ENCODE measurements around the gene HRH4.

HRH4 gene

DNA sequence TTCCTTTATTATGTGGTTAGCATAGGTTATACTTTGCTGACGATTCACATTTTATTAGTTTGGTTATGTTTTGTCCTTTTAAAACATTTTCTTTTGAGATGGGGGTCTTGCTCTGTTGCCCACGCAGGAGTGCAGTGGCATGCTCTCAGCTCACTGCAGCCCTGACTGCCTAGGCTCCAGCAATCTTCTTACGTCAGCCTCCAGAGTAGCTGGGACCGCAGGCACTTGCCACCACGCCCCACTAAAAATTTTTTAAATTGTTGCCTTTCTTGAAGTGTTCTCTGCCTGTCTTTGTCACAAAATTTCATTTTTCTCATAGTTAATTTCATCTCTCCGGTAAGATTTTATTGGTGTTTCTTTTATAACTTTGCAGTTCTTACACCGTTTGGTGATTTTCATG, 18.9 kb downstream of the HRH4 start:
- Histone ChIP-seq H3K36me3 (ENCODE audit: insufficient read depth, low read length) (no peaks in the 10 kb centered on the region), H3K4me1 (ENCODE audit: insufficient read depth, low read length) (no peaks in the 10 kb centered on the region), H3K9ac (ENCODE audit: low read depth, low read length) (no peak overlapping the region), H3K9me3 (ENCODE audit: control insufficient read depth, insufficient read depth, low read length) (no peaks in the 10 kb centered on the region)

- Histone ChIP-seq H3K9ac (ENCODE audit: low read depth, low read length) (no peak overlapping the region), H3K36me3 (ENCODE audit: insufficient read depth, low read length) (no peaks in the 10 kb centered on the region), H3K9me3 (ENCODE audit: control insufficient read depth, insufficient read depth, low read length) (no peaks in the 10 kb centered on the region), H3K4me1 (ENCODE audit: insufficient read depth, low read length) (no peaks in the 10 kb centered on the region)
Observed at GRCh38 chr18:24482821-24483220, 22.4 kb downstream of the HRH4 start.

DNA sequence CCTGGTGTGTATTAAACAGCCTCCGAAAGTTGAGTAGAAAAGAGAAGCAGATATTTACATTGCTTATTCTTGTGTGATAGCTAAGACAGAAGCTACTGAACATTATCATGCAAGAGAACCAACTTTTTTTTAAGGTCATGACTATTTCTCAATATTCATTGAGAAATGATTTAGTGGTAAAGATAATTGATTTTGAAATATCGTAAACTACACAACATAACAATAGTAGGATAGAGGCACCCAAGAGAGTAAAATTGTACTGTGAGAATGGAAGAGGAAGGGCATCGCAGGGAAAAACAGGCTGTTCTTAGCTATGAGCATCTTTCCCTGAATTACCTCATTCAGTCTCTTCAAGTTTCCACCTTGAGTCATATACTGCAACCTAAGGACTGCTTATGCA, 25.2 kb downstream of the HRH4 start:
- Histone ChIP-seq H3K4me1 (ENCODE audit: insufficient read depth, low read length) (no peaks in the 10 kb centered on the region), H3K9me3 (ENCODE audit: control insufficient read depth, insufficient read depth, low read length) (no peaks in the 10 kb centered on the region), H3K36me3 (ENCODE audit: insufficient read depth, low read length) (no peaks in the 10 kb centered on the region), H3K9ac (ENCODE audit: low read depth, low read length) (no peak overlapping the region)

GRCh38 chr18:24486684-24487083, 26.2 kb downstream of the HRH4 start:
- Histone ChIP-seq H3K36me3 (ENCODE audit: insufficient read depth, low read length) (no peaks in the 10 kb centered on the region), H3K9ac (ENCODE audit: low read depth, low read length) (no peak overlapping the region), H3K4me1 (ENCODE audit: insufficient read depth, low read length) (no peaks in the 10 kb centered on the region), H3K9me3 (ENCODE audit: control insufficient read depth, insufficient read depth, low read length) (no peaks in the 10 kb centered on the region)

DNA sequence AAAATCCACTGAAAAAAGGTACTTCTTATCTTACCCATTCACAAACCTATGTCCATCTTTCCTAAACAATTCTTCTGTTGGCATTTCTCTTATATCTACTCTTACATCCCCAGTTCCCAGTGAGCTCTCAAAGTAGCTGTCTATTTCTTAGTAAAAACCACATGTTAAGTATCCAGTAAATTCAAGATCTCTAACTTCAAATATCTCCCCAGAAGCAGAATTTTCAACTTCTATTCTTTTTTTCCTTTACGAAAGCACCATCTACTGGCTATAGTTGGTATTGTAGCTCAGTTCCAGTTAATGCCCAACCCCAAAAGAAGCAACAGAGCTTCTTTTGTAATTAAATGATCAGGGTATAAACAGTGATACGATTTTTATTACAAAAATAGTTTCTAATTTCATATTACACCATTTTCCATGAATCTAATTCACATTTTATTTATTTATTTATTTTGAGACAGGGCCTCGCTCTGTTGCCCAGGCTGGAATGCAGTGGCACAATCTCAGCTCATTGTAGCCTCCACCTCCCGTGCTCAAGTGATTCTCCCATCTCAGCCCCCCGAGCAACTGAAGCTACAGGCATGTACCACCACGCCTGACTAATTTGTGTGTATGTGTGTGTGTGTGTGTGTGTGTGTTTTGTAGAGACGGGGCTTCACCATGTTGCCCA, 28.5 kb downstream of the HRH4 start:
- Histone ChIP-seq H3K9me3 (ENCODE audit: control insufficient read depth, insufficient read depth, low read length) (no peaks in the 10 kb centered on the region), H3K9ac (ENCODE audit: low read depth, low read length) (no peak overlapping the region)

GRCh38 chr18:24490539-24490938, 30.1 kb downstream of the HRH4 start:
- no peaks in the 10 kb centered on the region for H3K36me3 ChIP-seq (ENCODE audit: insufficient read depth, low read length)
- H3K9me3 ChIP-seq (ENCODE audit: control insufficient read depth, insufficient read depth, low read length), result no peaks in the 10 kb centered on the region
- no peaks in the 10 kb centered on the region for H3K4me1 ChIP-seq (ENCODE audit: insufficient read depth, low read length)
- no peak overlapping the region for H3K9ac ChIP-seq (ENCODE audit: low read depth, low read length)

More for the DNA sequence above, 28.5 kb downstream of the HRH4 start:
- Histone ChIP-seq H3K4me1 (ENCODE audit: insufficient read depth, low read length) (no peaks in the 10 kb centered on the region), H3K36me3 (ENCODE audit: insufficient read depth, low read length) (no peaks in the 10 kb centered on the region)

GRCh38 chr18:24491927-24492834, 31.7 kb downstream of the HRH4 start:
- H3K36me3 ChIP-seq (ENCODE audit: insufficient read depth, low read length), result no peaks in the 10 kb centered on the region
- H3K9ac ChIP-seq (ENCODE audit: low read depth, low read length), result no peak overlapping the region
- no peaks in the 10 kb centered on the region for H3K9me3 ChIP-seq (ENCODE audit: control insufficient read depth, insufficient read depth, low read length)
- H3K4me1 ChIP-seq (ENCODE audit: insufficient read depth, low read length), result no peaks in the 10 kb centered on the region

DNA sequence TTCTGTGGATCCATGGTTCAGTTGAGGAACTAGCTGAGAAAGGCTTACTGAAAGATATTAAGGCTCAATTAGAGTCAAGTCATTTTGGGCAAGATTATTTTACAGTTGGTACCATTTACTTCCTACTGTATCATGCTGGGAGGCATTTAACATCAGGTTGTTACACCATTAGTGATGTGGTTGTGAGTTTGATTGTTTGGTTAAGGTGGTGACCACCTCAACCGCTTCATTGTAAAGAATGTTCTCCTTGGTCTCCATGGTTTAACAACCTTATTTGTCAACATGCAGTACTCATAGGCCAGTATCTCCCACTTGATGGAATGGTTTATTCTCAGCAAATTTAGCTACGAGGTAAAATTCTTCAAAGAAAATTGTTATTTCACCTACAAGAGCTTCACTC, 34.1 kb downstream of the HRH4 start:
- Histone ChIP-seq H3K4me1 (ENCODE audit: insufficient read depth, low read length) (no peaks in the 10 kb centered on the region), H3K9me3 (ENCODE audit: control insufficient read depth, insufficient read depth, low read length) (no peaks in the 10 kb centered on the region), H3K9ac (ENCODE audit: low read depth, low read length) (no peak overlapping the region), H3K36me3 (ENCODE audit: insufficient read depth, low read length) (no peaks in the 10 kb centered on the region)

DNA sequence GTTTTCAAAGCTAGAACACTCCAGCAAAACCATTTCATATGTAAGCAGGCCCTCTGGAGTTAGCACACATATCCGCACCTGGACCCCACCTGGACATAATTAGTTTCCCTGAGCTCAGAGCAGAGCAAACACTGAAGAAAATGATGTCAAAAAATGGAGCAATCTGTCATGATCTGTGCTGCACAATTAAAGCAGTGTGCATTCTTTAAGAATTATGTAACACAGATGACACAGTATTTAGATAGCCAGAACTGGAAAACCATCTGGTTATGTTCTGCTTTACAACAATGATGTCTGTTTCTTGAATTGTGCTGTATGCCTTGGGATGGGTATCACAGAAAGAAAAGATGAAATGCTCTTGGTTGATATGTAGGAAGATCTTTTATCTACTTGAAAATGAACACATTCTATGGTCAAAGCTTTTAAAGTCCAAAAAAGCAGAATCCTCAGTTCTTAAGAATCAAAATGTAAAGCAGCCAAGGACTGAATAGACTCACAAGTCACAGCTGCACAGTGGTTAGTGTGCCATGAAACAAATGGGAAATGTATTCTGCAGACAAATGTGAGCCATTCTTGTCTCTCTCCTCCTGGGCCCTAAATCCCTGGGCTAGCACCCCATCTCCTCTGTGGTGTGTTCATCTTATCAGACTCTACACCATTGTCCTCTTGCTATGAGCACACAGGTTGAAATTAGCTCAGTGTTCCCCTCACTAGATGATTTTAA, 36.8 kb downstream of the HRH4 start:
- Histone ChIP-seq H3K4me1 (ENCODE audit: insufficient read depth, low read length) (no peaks in the 10 kb centered on the region), H3K9me3 (ENCODE audit: control insufficient read depth, insufficient read depth, low read length) (no peaks in the 10 kb centered on the region), H3K36me3 (ENCODE audit: insufficient read depth, low read length) (no peaks in the 10 kb centered on the region), H3K9ac (ENCODE audit: low read depth, low read length) (no peak overlapping the region)

DNA sequence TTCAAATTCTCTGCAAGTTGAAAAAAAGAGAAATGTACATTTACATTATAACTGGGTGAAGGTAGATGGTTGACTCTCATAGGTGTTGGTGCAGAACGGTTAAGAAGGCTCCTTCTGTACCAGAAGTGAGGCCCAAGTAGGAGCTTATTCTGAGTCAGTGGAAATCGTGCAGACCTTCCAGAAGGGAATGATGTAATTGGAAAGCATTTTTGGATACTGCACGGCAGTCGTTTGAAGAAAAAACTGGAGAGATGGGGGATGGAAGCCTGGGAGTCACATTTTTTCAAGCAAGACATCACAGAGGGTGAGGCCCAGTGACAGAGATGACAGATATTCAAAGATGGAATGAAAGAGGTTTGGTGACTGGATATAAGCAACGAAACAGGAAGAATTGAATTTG, 39.4 kb downstream of the HRH4 start:
- Histone ChIP-seq H3K36me3 (ENCODE audit: insufficient read depth, low read length) (no peaks in the 10 kb centered on the region), H3K4me1 (ENCODE audit: insufficient read depth, low read length) (no peaks in the 10 kb centered on the region), H3K9me3 (ENCODE audit: control insufficient read depth, insufficient read depth, low read length) (no peaks in the 10 kb centered on the region), H3K9ac (ENCODE audit: low read depth, low read length) (no peak overlapping the region)

GRCh38 chr18:24500217-24500616, 39.8 kb downstream of the HRH4 start:
- H3K9ac ChIP-seq (ENCODE audit: low read depth, low read length), result no peak overlapping the region
- no peaks in the 10 kb centered on the region for H3K9me3 ChIP-seq (ENCODE audit: control insufficient read depth, insufficient read depth, low read length)
- no peaks in the 10 kb centered on the region for H3K36me3 ChIP-seq (ENCODE audit: insufficient read depth, low read length)
- H3K4me1 ChIP-seq (ENCODE audit: insufficient read depth, low read length), result no peaks in the 10 kb centered on the region

GRCh38 chr18:24500766-24501165, 40.3 kb downstream of the HRH4 start:
- H3K36me3 ChIP-seq (ENCODE audit: insufficient read depth, low read length), result no peaks in the 10 kb centered on the region
- no peaks in the 10 kb centered on the region for H3K4me1 ChIP-seq (ENCODE audit: insufficient read depth, low read length)
- no peaks in the 10 kb centered on the region for H3K9me3 ChIP-seq (ENCODE audit: control insufficient read depth, insufficient read depth, low read length)
- no peak overlapping the region for H3K9ac ChIP-seq (ENCODE audit: low read depth, low read length)

DNA sequence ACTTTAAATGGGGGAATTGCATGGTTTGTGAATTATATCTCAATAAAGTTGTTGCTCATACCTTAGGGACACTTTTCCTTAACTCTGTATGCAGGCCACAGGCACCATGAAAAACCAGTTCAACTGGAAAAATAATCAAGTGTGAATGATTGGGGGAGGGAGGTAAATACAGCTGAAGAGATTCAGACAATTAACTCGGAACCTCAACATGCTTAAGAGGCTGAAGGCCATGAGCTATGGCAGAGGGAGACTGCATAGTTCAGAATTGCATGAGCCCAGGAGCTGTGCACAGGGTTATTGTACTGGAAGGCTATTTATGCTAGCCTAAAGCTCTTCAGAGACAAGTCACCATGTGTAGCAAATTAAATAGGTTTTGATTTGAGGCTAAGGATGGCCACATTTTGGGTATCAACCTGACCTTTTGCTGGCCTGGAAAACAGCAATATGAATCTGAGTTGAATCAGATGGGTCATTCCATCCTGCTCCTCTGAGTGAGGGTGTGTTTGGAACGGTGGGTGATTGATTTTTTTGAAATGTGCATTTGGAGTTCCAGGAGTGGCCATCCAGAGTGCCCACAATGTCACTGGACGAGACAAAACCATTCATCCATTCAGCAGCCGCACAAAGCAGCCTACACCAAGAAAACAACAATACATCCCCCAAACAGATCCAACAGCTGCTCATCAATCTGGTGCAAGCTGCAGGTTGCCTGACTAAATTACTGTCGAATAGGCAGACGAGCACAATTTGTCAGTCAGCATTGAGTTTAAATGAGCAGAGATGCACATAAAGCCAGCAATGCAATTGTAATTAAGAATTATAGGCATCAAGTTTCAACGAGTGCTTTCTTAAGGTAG, 42.5 kb downstream of the HRH4 start:
- no peak overlapping the region for H3K9ac ChIP-seq (ENCODE audit: low read depth, low read length)
- H3K36me3 ChIP-seq (ENCODE audit: insufficient read depth, low read length), result no peaks in the 10 kb centered on the region
- no peaks in the 10 kb centered on the region for H3K4me1 ChIP-seq (ENCODE audit: insufficient read depth, low read length)
- no peaks in the 10 kb centered on the region for H3K9me3 ChIP-seq (ENCODE audit: control insufficient read depth, insufficient read depth, low read length)

DNA sequence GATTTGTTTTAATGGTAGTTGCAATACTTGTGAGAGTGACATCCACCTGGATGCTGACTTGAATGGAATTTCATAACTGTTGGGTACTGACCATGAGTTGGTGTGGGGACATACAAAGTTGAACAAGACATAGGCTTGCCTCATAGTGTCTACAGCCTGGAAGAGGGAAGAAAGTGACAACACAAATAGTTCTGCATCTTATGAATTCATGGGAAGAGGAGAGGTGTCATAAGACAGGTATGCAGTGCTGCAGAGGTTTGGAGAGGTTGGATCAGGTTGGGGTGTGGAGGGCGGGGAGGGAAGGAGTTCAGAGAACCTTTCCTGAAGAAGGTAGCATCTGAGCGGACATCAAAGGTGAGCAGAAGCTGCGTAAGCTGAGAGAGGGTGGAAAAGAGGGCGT, 44.0 kb downstream of the HRH4 start:
- no peaks in the 10 kb centered on the region for H3K4me1 ChIP-seq (ENCODE audit: insufficient read depth, low read length)
- H3K9ac ChIP-seq (ENCODE audit: low read depth, low read length), result no peak overlapping the region
- H3K9me3 ChIP-seq (ENCODE audit: control insufficient read depth, insufficient read depth, low read length), result no peaks in the 10 kb centered on the region
- no peaks in the 10 kb centered on the region for H3K36me3 ChIP-seq (ENCODE audit: insufficient read depth, low read length)

Data from ES-I3 (cell line).